MCF 10A (cell line): ENCODE measurements around the gene ADAMTS2. TPM values are rescaled to one million over a fixed set of nuclear protein-coding genes. Genes with fewer than 3 reads are reported as not detected.

Experiments used
- BruUV-seq: library from RNA; stranded (reverse); fragments of 400-500 nt; replicated peaks from 2 replicates; lab custom pipeline; 2021; lab: Mats Ljungman, UMichigan
- CTCF ChIA-PET: fragments of 300-600 bp; sonication (Branson Sonifier 250); formaldehyde crosslinking; extraction: SDS; loops from one replicate; lab custom pipeline; 2021; ENCODE audit warnings: antibody characterized with exemption, inconsistent platforms; lab: Yijun Ruan, JAX
- POLR2A ChIA-PET: fragments of 300-600, 350-650 bp; sonication (Branson Sonifier 250); formaldehyde crosslinking; extraction: SDS; loops from one replicate; lab custom pipeline; 2020; ENCODE audit warnings: antibody characterized with exemption, inconsistent platforms; lab: Yijun Ruan, JAX
- DNase-seq: peaks from one replicate; pipeline ENCODE4 v3.0.0-alpha.2; 2018; ENCODE audit not compliant: unreplicated experiment
- H3K27ac Mint-ChIP-seq: one replicate; pipeline ENCODE4 v1.8.0; 2022; ENCODE audit warnings: mild to moderate bottlenecking, low read depth, mixed read lengths; ENCODE audit not compliant: unreplicated experiment
- H3K27me3 Mint-ChIP-seq: one replicate; pipeline ENCODE4 v1.8.0; 2022; ENCODE audit warnings: mixed read lengths; ENCODE audit not compliant: insufficient read depth, unreplicated experiment
- H3K36me3 Mint-ChIP-seq: one replicate; pipeline ENCODE4 v1.8.0; 2022; ENCODE audit warnings: mild to moderate bottlenecking, moderate library complexity, mixed read lengths; ENCODE audit not compliant: insufficient read depth, unreplicated experiment
- H3K4me1 Mint-ChIP-seq: one replicate; pipeline ENCODE4 v1.8.0; 2022; ENCODE audit warnings: mixed read lengths; ENCODE audit not compliant: insufficient read depth, unreplicated experiment
- H3K4me3 Mint-ChIP-seq: one replicate; pipeline ENCODE4 v1.8.0; 2022; ENCODE audit warnings: mild to moderate bottlenecking, moderate library complexity, mixed read lengths; ENCODE audit not compliant: unreplicated experiment
- H3K9me3 Mint-ChIP-seq: one replicate; pipeline ENCODE4 v1.8.0; 2022; ENCODE audit warnings: mixed read lengths; ENCODE audit not compliant: unreplicated experiment
- intact Hi-C: fragments of 100-400 bp; cut with micrococcal nuclease; formaldehyde crosslinking; loops from 2 replicates; pipeline ENCODE4 v1.14.1; 2022
- total RNA-seq: library from RNA; stranded (reverse); gene quantifications from 2 replicates; pipeline ENCODE4 v1.2.3, GENCODE V29; 2022
- TF ChIP-seq, protein P1 (sequence below): fragments of 200-600 bp; IDR thresholded peaks from one replicate; pipeline ENCODE4 v1.8.0; 2022; ENCODE audit warnings: antibody characterized with exemption, mild to moderate bottlenecking; ENCODE audit not compliant: unreplicated experiment

ADAMTS2 gene
- total RNA-seq, 1 experiment from 2014 or later: not detected

- H3K27ac Mint-ChIP-seq: no peak overlapping the region
- H3K27me3 Mint-ChIP-seq: no peaks in the 10 kb centered on the region
- CTCF ChIA-PET: interaction anchor here (0.8 to 0.9 kb wide), 2 partner anchors 43 to 88 kb away, joined by 3 read pairs; no protein-coding TSS in a partner anchor
- no TSS peak for BruUV-seq
- no peaks in the 10 kb centered on the region for H3K9me3 Mint-ChIP-seq
- no peak for DNase-seq
- TF ChIP-seq, protein P1, sequence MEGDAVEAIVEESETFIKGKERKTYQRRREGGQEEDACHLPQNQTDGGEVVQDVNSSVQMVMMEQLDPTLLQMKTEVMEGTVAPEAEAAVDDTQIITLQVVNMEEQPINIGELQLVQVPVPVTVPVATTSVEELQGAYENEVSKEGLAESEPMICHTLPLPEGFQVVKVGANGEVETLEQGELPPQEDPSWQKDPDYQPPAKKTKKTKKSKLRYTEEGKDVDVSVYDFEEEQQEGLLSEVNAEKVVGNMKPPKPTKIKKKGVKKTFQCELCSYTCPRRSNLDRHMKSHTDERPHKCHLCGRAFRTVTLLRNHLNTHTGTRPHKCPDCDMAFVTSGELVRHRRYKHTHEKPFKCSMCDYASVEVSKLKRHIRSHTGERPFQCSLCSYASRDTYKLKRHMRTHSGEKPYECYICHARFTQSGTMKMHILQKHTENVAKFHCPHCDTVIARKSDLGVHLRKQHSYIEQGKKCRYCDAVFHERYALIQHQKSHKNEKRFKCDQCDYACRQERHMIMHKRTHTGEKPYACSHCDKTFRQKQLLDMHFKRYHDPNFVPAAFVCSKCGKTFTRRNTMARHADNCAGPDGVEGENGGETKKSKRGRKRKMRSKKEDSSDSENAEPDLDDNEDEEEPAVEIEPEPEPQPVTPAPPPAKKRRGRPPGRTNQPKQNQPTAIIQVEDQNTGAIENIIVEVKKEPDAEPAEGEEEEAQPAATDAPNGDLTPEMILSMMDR: no peak
- no peaks in the 10 kb centered on the region for H3K4me1 Mint-ChIP-seq
- POLR2A ChIA-PET: no interaction called here
- H3K4me3 Mint-ChIP-seq: no peak overlapping the region
- H3K36me3 Mint-ChIP-seq: no peaks in the 10 kb centered on the region
- intact Hi-C loops: no loop called here
These were observed 146.0 kb downstream of the ADAMTS2 start for GRCh38 chr5:179199246-179199645.

DNA sequence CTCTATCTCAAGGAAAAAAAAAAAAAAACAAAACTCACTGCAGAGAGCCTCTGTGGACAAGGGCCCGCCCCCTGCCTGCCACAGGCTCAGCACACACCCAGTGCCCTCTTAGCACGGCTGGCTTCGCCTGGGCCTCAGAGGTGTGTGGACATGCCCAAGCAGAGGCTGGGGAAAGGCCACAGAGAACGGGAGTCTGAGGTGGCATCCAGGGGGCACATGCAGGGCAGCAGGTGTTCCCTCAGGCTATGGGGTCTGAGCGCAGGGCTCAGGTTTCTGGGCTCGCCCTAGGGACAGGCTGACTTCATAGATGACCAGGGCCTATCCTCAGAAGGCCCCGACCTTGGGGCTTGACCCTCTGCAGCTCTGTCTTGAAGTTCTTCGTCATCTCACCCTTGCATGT lies 146.4 kb downstream of the ADAMTS2 start:
- DNase-seq: no peak
- no peak overlapping the region for H3K4me3 Mint-ChIP-seq
- no peaks in the 10 kb centered on the region for H3K27me3 Mint-ChIP-seq
- H3K4me1 Mint-ChIP-seq: no peaks in the 10 kb centered on the region
- no peaks in the 10 kb centered on the region for H3K9me3 Mint-ChIP-seq
- intact Hi-C loops: no loop called here
- ChIA-PET POLR2A (no interaction called here), CTCF (interaction anchor here (0.8 to 0.9 kb wide), 2 partner anchors 44 to 89 kb away, joined by 3 read pairs; no protein-coding TSS in a partner anchor)
- H3K27ac Mint-ChIP-seq: no peak overlapping the region
- no TSS peak for BruUV-seq
- no peaks in the 10 kb centered on the region for H3K36me3 Mint-ChIP-seq
- TF ChIP-seq, protein P1: no peak

GRCh38 chr5:179196405-179197079 lies 148.7 kb downstream of the ADAMTS2 start:
- ChIA-PET CTCF (interaction anchor here (0.5 to 0.7 kb wide), 2 partner anchors 228 to 1022 kb away, joined by 3 read pairs; no protein-coding TSS in a partner anchor), POLR2A (no interaction called here)
- H3K36me3 Mint-ChIP-seq: no peaks in the 10 kb centered on the region
- no peak for DNase-seq
- intact Hi-C loops: no loop called here
- no TSS peak for BruUV-seq
- no peaks in the 10 kb centered on the region for H3K4me1 Mint-ChIP-seq
- no peak overlapping the region for H3K4me3 Mint-ChIP-seq
- no peak overlapping the region for H3K27ac Mint-ChIP-seq
- TF ChIP-seq, protein P1: no peak
- H3K9me3 Mint-ChIP-seq: no peaks in the 10 kb centered on the region
- no peaks in the 10 kb centered on the region for H3K27me3 Mint-ChIP-seq

DNA sequence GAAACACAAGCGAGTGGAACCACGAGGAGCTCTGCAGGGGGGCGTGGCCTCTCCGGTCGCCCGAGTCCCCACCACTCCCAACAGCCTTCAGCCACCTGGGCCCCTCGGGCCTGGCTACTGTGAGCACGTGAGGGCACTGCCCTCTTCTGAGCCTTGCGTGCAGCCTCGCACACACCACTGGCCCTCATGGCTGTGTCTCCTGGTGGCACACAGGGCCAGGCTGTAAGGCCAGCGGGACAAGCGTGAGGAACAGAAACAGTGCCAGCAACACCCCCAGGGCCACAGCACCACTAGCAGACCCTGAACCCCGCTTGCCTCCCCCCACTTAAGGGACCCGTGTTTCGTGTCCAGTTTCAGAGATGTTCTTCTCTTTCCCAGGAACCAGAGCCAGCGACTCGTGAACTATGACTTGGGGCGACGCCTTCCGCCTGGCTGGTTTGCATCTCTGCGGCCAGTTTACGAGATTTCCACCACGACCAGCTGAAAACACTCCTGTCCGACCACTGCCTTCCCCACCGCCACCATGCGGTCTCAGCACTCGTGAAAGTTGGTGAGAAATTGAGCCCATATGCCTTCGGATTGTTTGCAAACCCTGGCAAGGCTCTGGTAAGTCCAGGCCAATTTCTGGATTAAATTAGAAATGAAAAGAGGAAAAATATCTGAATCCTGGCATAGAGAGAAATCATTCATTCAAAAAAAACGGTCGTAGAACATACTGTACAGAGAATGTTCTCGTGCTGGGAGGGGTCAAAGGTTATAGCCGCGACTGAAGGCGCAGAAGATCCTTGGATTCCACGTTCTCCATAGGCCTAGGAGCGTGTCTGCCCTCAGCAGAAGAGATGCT lies 149.5 kb downstream of the ADAMTS2 start:
- no peaks in the 10 kb centered on the region for H3K4me1 Mint-ChIP-seq
- H3K9me3 Mint-ChIP-seq: no peaks in the 10 kb centered on the region
- intact Hi-C loops: no loop called here
- no peak for DNase-seq
- CTCF ChIA-PET: no interaction called here
- H3K27me3 Mint-ChIP-seq: no peaks in the 10 kb centered on the region
- no peak overlapping the region for H3K27ac Mint-ChIP-seq
- no TSS peak for BruUV-seq
- POLR2A ChIA-PET: no interaction called here
- H3K36me3 Mint-ChIP-seq: no peaks in the 10 kb centered on the region
- TF ChIP-seq, protein P1: no peak
- no peak overlapping the region for H3K4me3 Mint-ChIP-seq
